ENCODE measurements around the gene DHRS7B.

Gene DHRS7B

DNA sequence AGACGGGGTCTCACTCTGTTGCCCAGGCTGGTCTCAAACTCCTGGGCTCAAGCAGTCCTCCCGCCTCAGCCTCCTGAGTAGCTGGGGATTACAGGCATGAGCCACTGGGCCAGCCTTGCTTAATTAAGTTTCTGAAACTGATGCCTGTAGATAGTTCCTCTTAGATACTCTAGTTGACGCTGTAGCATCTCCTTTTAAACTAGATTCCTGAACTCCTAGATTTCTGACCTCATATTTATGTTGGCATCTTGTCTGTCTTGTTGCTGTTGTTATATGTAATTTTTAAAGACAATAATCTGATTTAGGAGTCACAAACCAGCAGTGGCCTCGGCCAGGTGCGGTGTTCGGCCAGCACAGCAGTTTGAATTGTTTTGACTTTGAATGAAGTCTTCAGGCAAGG, 37.5 kb downstream of the DHRS7B start:
- H3K27ac ChIP-seq = no peak overlapping the region
- no peaks in the 10 kb centered on the region for H3K4me1 ChIP-seq (ENCODE audit: low read depth, poor library complexity, severe bottlenecking)
- no peak overlapping the region for H2AFZ ChIP-seq (ENCODE audit: low read depth)
- TF ChIP-seq, protein P1, sequence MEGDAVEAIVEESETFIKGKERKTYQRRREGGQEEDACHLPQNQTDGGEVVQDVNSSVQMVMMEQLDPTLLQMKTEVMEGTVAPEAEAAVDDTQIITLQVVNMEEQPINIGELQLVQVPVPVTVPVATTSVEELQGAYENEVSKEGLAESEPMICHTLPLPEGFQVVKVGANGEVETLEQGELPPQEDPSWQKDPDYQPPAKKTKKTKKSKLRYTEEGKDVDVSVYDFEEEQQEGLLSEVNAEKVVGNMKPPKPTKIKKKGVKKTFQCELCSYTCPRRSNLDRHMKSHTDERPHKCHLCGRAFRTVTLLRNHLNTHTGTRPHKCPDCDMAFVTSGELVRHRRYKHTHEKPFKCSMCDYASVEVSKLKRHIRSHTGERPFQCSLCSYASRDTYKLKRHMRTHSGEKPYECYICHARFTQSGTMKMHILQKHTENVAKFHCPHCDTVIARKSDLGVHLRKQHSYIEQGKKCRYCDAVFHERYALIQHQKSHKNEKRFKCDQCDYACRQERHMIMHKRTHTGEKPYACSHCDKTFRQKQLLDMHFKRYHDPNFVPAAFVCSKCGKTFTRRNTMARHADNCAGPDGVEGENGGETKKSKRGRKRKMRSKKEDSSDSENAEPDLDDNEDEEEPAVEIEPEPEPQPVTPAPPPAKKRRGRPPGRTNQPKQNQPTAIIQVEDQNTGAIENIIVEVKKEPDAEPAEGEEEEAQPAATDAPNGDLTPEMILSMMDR (conservative IDR thresholded peaks at IDR 0.05; ENCODE audit: low read depth, low read length) = no peak
- H3K9ac ChIP-seq = no peak overlapping the region
- no peaks in the 10 kb centered on the region for H3K27me3 ChIP-seq (ENCODE audit: insufficient read depth, low read depth)
- H4K20me1 ChIP-seq (ENCODE audit: insufficient read depth) = no peaks in the 10 kb centered on the region
- H3K36me3 ChIP-seq (ENCODE audit: insufficient read depth) = no peaks in the 10 kb centered on the region
- no peak overlapping the region for H3K4me3 ChIP-seq (IDR thresholded peaks at IDR 0.05; ENCODE audit: insufficient read depth, low read depth, low read length)
- H3K79me2 ChIP-seq (ENCODE audit: insufficient read depth, low read depth) = no peaks in the 10 kb centered on the region
- H3K4me2 ChIP-seq = no peak overlapping the region

DNA sequence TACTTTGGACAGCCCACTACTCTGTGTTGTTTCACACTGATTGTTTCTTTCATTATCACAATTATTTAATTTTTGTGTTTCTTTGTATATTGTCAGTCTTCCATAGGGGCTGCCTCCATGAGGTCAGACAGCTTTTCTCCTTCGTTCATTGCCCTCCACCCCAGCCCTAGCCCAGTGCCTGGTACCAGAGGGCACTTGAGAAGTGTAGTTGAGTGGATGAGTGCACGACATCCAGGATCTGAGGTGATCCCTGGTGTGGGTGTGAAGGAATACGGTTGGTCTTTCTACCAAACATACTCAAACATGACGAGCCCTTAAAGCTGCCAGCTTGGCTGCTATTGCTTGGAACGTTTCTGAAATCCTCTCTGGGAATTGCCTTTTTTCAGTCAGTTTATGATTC, 37.9 kb downstream of the DHRS7B start:
- no peak overlapping the region for H2AFZ ChIP-seq (ENCODE audit: low read depth)
- H3K79me2 ChIP-seq (ENCODE audit: insufficient read depth, low read depth) = no peaks in the 10 kb centered on the region
- H3K27me3 ChIP-seq (ENCODE audit: insufficient read depth, low read depth) = no peaks in the 10 kb centered on the region
- H3K9ac ChIP-seq = no peak overlapping the region
- H3K27ac ChIP-seq = no peak overlapping the region
- TF ChIP-seq, protein P1 (conservative IDR thresholded peaks at IDR 0.05; ENCODE audit: low read depth, low read length) = no peak
- H4K20me1 ChIP-seq (ENCODE audit: insufficient read depth) = no peaks in the 10 kb centered on the region
- H3K4me2 ChIP-seq = no peak overlapping the region
- H3K36me3 ChIP-seq (ENCODE audit: insufficient read depth) = no peaks in the 10 kb centered on the region
- no peaks in the 10 kb centered on the region for H3K4me1 ChIP-seq (ENCODE audit: low read depth, poor library complexity, severe bottlenecking)
- no peak overlapping the region for H3K4me3 ChIP-seq (IDR thresholded peaks at IDR 0.05; ENCODE audit: insufficient read depth, low read depth, low read length)

DNA sequence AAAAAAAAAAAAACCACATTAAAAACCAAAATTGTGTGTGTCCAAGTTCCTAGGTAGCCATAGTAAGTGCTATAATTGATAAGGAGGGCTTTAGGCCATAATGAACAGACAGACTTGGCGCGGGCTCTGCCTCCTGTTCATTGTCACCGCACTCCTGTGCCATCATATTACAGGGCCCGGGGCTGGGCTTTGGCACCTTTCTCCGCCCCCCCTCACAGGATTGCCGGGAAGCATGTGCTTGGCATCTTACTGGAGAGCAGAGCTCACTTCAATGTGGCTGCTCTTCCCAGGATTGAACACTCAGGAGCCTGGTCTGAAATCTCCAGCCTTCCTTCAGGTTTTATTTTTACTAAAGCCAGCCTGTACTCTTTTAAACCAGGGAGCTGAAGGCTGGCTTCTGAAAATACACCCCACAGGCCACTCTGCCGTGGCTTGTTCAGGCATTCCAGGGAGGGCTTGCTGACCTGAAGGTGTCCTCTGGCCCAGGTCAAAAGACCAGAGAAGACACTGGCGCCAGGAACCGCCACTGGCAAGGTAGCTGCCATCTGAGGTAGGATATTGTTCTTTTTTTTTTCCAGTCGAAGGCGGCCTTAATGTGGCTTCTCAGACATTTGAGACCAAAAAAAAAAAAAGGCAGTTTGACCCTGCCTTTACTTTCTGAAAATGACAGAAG, 39.3 kb downstream of the DHRS7B start:
- Histone ChIP-seq H3K36me3 (ENCODE audit: insufficient read depth) (no peaks in the 10 kb centered on the region), H3K9ac (no peak overlapping the region), H3K27me3 (ENCODE audit: insufficient read depth, low read depth) (no peaks in the 10 kb centered on the region), H3K4me1 (ENCODE audit: low read depth, poor library complexity, severe bottlenecking) (no peaks in the 10 kb centered on the region), H3K79me2 (ENCODE audit: insufficient read depth, low read depth) (no peaks in the 10 kb centered on the region), H3K4me3 (IDR thresholded peaks at IDR 0.05; ENCODE audit: insufficient read depth, low read depth, low read length) (no peak overlapping the region), H2AFZ (ENCODE audit: low read depth) (no peak overlapping the region), H3K27ac (no peak overlapping the region), H3K4me2 (no peak overlapping the region), H4K20me1 (ENCODE audit: insufficient read depth) (no peaks in the 10 kb centered on the region)
- TF ChIP-seq, protein P1 (conservative IDR thresholded peaks at IDR 0.05; ENCODE audit: low read depth, low read length) = no peak

DNA sequence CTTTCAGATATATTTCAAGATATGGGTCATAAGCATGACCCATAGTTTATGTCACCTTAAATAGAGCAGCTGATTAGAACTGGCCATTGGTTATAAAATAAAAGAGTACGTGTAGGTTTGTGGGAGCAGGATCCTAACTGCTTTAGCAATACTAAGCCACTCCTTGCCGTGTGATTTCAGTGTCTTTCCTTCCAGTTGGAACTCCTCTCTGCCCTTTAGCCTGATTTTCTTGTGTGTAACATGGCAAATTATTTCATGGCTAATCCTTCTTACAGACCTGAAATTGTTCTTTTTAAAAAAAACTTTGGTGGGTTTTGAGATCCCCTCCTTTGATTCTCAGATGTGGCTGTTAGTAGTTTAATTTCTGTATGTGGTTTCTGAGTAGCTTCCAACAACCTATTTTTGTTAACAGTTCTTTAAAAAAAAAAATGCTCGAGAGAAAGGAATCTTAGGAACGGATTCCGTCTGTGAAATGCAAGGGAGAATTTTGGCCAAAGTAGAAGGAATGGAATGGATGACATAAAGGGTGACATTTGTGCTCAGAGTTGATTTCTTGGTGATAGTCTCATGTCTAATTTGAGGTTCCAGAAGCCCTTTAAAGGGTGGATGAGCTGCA, 39.9 kb downstream of the DHRS7B start:
- Histone ChIP-seq H3K27ac (no peak overlapping the region), H3K27me3 (ENCODE audit: insufficient read depth, low read depth) (no peaks in the 10 kb centered on the region), H3K79me2 (ENCODE audit: insufficient read depth, low read depth) (no peaks in the 10 kb centered on the region), H2AFZ (ENCODE audit: low read depth) (no peak overlapping the region), H4K20me1 (ENCODE audit: insufficient read depth) (no peaks in the 10 kb centered on the region), H3K36me3 (ENCODE audit: insufficient read depth) (no peaks in the 10 kb centered on the region), H3K9ac (no peak overlapping the region), H3K4me1 (ENCODE audit: low read depth, poor library complexity, severe bottlenecking) (peaks cover 3% of the 10 kb centered on the region), H3K4me2 (no peak overlapping the region), H3K4me3 (IDR thresholded peaks at IDR 0.05; ENCODE audit: insufficient read depth, low read depth, low read length) (no peak overlapping the region)
- TF ChIP-seq, protein P1 (conservative IDR thresholded peaks at IDR 0.05; ENCODE audit: low read depth, low read length) = no peak
